Measurements from ENCODE around the gene NDC80.

DNA sequence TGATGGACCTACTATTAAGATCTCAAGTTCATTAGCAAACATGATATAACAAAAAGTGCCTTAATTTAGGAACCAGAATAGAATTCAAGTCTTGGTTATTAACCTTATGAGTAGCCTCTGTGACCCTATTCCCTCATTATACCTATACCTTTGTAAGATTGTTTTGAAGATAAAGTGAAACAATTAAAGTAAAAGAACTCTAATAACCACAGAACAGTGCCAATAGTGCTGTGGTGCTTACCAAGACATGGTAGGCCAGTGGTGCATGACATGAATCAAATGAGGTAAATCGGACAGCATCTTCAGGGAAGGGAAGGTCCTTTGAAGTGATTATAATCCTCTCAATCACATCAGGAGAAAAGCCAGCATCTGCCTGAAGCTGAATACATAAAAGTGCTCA lies 36.5 kb upstream of the NDC80 start:
- no peak for TF ChIP-seq CTCF (IDR thresholded peaks at IDR 0.05; ENCODE audit: insufficient read depth, low read depth, low read length)
- no peak for TF ChIP-seq EZH2 (IDR thresholded peaks at IDR 0.05; ENCODE audit: insufficient read depth, low read length)

Measured in astrocyte (in vitro differentiated cells and primary cell).